Large intestine (tissue), 3 donors: ENCODE measurements around the gene KLF15. TPM values are rescaled to one million over a fixed set of nuclear protein-coding genes. Genes with fewer than 3 reads are reported as not detected.

Experiments used
- DNase-seq, 2 donors: peaks; one replicate each; pipeline versions ENCODE4 v3.0.0 to v3.0.0-alpha.2; 2013
- H3K27ac ChIP-seq: one replicate; pipeline ENCODE4 v1.5.1; 2013; ENCODE audit warnings: low read length
- H3K27me3 ChIP-seq: 2 replicates; pipeline ENCODE4 v1.6.1; 2013; ENCODE audit warnings: low read length; ENCODE audit not compliant: control insufficient read depth, insufficient read depth
- H3K36me3 ChIP-seq: 2 replicates; pipeline ENCODE4 v1.6.1; 2013; ENCODE audit warnings: low read length; ENCODE audit not compliant: control insufficient read depth, insufficient read depth
- H3K4me1 ChIP-seq: one replicate; pipeline ENCODE4 v1.6.1; 2013; ENCODE audit warnings: low read length; ENCODE audit not compliant: control insufficient read depth, insufficient read depth
- H3K4me3 ChIP-seq: one replicate; pipeline ENCODE4 v1.5.1; 2013; ENCODE audit warnings: low read length
- H3K9me3 ChIP-seq: one replicate; pipeline ENCODE4 v1.6.1; 2013; ENCODE audit warnings: mild to moderate bottlenecking, low read depth, low read length, moderate library complexity; ENCODE audit not compliant: control insufficient read depth
- WGBS: methylation state at CpG from one replicate; pipeline ENCODE4 v1.1.5; 2013; ENCODE audit warnings: low lambda C conversion rate; ENCODE audit not compliant: insufficient coverage; 5-methylcytosine and 5-hydroxymethylcytosine counted together
- polyA plus RNA-seq: library from polyadenylated mRNA; unstranded; fragments of 120-200 nt; gene quantifications from one replicate; pipeline ENCODE4 v1.2.1, GENCODE V29; 2013

Gene KLF15
- polyA plus RNA-seq, 1 donor, result 1.4 TPM

- no CpG with 5 or more reads among the region's 5 CpGs for WGBS
- Histone ChIP-seq H3K9me3 (no peaks in the 10 kb centered on the region), H3K36me3 (no peaks in the 10 kb centered on the region), H3K27me3 (no peaks in the 10 kb centered on the region), H3K4me3 (no peak overlapping the region), H3K4me1 (no peaks in the 10 kb centered on the region), H3K27ac (no peak overlapping the region)
- DNase-seq, result no peak
Observed at GRCh38 chr3:126345641-126346460, 11.4 kb downstream of the KLF15 start.

- WGBS, result no CpG with 5 or more reads among the region's 7 CpGs
- Histone ChIP-seq H3K9me3 (no peaks in the 10 kb centered on the region), H3K36me3 (no peaks in the 10 kb centered on the region), H3K27ac (no peak overlapping the region), H3K27me3 (no peaks in the 10 kb centered on the region), H3K4me3 (no peak overlapping the region), H3K4me1 (no peaks in the 10 kb centered on the region)
- DNase-seq, result no peak
Observed at GRCh38 chr3:126345231-126345630, 12.0 kb downstream of the KLF15 start.

- DNase-seq, result no peak
- Histone ChIP-seq H3K36me3 (no peaks in the 10 kb centered on the region), H3K27me3 (no peaks in the 10 kb centered on the region), H3K27ac (no peak overlapping the region), H3K4me1 (no peaks in the 10 kb centered on the region), H3K9me3 (no peaks in the 10 kb centered on the region), H3K4me3 (no peak overlapping the region)
- WGBS, result 100% methylated on average over 2 of the region's 9 CpGs
Observed at GRCh38 chr3:126344380-126345041, 12.7 kb downstream of the KLF15 start.

- no peak for DNase-seq
- no CpG with 5 or more reads among the region's 32 CpGs for WGBS
- Histone ChIP-seq H3K4me3 (no peak overlapping the region), H3K27me3 (peaks cover 3% of the 10 kb centered on the region), H3K36me3 (no peaks in the 10 kb centered on the region), H3K9me3 (no peaks in the 10 kb centered on the region), H3K27ac (no peak overlapping the region), H3K4me1 (no peaks in the 10 kb centered on the region)
Observed at GRCh38 chr3:126343649-126344035, 13.6 kb downstream of the KLF15 start.

- Histone ChIP-seq H3K4me1 (no peaks in the 10 kb centered on the region), H3K9me3 (no peaks in the 10 kb centered on the region), H3K4me3 (no peak overlapping the region), H3K36me3 (no peaks in the 10 kb centered on the region), H3K27ac (no peak overlapping the region), H3K27me3 (peaks cover 5% of the 10 kb centered on the region)
- DNase-seq, result no peak
- WGBS, result no CpG with 5 or more reads among the region's 20 CpGs
Observed at GRCh38 chr3:126342991-126343648, 14.1 kb downstream of the KLF15 start.

GRCh38 chr3:126342211-126342610 is 15.0 kb downstream of the KLF15 start:
- 100% methylated on average over 2 of the region's 9 CpGs for WGBS
- Histone ChIP-seq H3K27me3 (peaks cover 8% of the 10 kb centered on the region), H3K36me3 (no peaks in the 10 kb centered on the region), H3K4me3 (no peak overlapping the region), H3K4me1 (no peaks in the 10 kb centered on the region), H3K27ac (no peak overlapping the region), H3K9me3 (no peaks in the 10 kb centered on the region)
- no peak for DNase-seq

GRCh38 chr3:126341755-126342150 is 15.5 kb downstream of the KLF15 start:
- peaks cover 8% of the 10 kb centered on the region for H3K27me3 ChIP-seq
- H3K4me3 ChIP-seq, result no peak overlapping the region
- no CpG with 5 or more reads among the region's 7 CpGs for WGBS
- no peaks in the 10 kb centered on the region for H3K36me3 ChIP-seq
- H3K27ac ChIP-seq, result no peak overlapping the region
- no peak for DNase-seq
- no peaks in the 10 kb centered on the region for H3K9me3 ChIP-seq
- no peaks in the 10 kb centered on the region for H3K4me1 ChIP-seq

- Histone ChIP-seq H3K36me3 (no peaks in the 10 kb centered on the region), H3K27ac (no peak overlapping the region), H3K9me3 (no peaks in the 10 kb centered on the region), H3K4me3 (no peak overlapping the region), H3K27me3 (peaks cover 8% of the 10 kb centered on the region), H3K4me1 (no peaks in the 10 kb centered on the region)
- DNase-seq, result no peak
- WGBS, result no CpG with 5 or more reads among the region's 19 CpGs
Observed at GRCh38 chr3:126340943-126341754, 16.1 kb downstream of the KLF15 start.

- DNase-seq, result no peak
- WGBS, result no CpG with 5 or more reads among the region's 3 CpGs
- H3K9me3 ChIP-seq, result no peaks in the 10 kb centered on the region
Observed at GRCh38 chr3:126340596-126340942, 16.6 kb downstream of the KLF15 start.

GRCh38 chr3:126340081-126340511 is 17.1 kb downstream of the KLF15 start:
- H3K4me3 ChIP-seq, result no peak overlapping the region
- H3K27me3 ChIP-seq, result peaks cover 8% of the 10 kb centered on the region
- WGBS, result no CpG with 5 or more reads among the region's 4 CpGs
- no peaks in the 10 kb centered on the region for H3K4me1 ChIP-seq
- H3K27ac ChIP-seq, result no peak overlapping the region
- no peak for DNase-seq
- H3K9me3 ChIP-seq, result no peaks in the 10 kb centered on the region
- H3K36me3 ChIP-seq, result no peaks in the 10 kb centered on the region

More at GRCh38 chr3:126340596-126340942, 16.6 kb downstream of the KLF15 start:
- Histone ChIP-seq H3K27ac (no peak overlapping the region), H3K4me3 (no peak overlapping the region), H3K36me3 (no peaks in the 10 kb centered on the region), H3K27me3 (peaks cover 8% of the 10 kb centered on the region), H3K4me1 (no peaks in the 10 kb centered on the region)
